ENCODE data around the gene RNASEH2A. TPM values are rescaled to one million over a fixed set of nuclear protein-coding genes. Genes with fewer than 3 reads are reported as not detected.

RNASEH2A gene
- total RNA-seq, 1 donor from 2014 or later = 17.0 TPM

DNA sequence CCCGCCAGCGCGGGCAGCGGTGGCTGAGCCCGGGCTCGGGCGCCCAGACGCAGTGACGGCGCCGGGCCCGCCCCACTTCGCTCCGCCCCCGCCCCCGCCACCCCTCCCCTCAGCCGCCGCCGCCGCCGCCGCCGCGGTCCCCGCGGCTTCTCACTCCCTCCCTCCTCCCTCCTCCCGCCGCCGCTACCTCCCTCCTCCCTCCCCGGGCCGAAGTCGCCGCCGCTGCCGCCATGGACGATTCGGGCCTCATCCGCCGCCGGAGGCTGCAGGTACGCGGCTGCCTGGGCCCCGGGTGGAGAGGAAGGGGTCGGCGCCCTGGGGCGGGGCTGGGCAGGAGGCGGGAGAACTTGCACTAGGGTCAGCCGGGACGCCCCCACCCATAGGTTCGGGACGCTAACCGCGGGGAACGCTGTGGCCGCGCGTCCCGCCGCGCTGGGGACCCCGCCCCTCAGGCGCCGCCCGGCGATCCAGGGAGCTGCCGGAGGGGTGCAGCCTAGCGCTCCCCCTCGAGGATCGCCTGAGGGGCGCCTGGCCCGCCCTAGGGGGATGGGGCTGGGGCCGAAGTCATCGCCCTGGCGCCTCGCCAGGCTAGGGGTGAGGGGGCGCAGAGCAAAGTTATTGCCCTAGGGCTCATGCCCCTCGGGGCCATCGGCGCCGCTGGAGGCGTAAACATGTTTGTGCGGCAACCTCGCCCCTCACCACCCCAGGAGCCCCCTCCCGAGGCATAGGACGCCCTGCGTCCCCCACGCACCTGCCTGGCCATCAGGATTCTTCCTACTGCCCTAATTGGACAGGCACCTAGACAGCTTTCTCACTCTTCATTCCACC, 27.6 kb downstream of the RNASEH2A start:
- peak overlapping the region; percentile 41 for H3K4me3 ChIP-seq (ENCODE audit: low read depth, low read length)
- peaks cover 73% of the 10 kb centered on the region for H3K27me3 ChIP-seq (ENCODE audit: control insufficient read depth, insufficient read depth, low read length)

GRCh38 chr19:12834566-12834943, 28.2 kb downstream of the RNASEH2A start, which contains the start of gene RTBDN:
Gene RTBDN (minus strand): TSS chr19:12834579. CDS start chr19:12829979, 4,600 bp downstream.
- TF ChIP-seq, protein P1, sequence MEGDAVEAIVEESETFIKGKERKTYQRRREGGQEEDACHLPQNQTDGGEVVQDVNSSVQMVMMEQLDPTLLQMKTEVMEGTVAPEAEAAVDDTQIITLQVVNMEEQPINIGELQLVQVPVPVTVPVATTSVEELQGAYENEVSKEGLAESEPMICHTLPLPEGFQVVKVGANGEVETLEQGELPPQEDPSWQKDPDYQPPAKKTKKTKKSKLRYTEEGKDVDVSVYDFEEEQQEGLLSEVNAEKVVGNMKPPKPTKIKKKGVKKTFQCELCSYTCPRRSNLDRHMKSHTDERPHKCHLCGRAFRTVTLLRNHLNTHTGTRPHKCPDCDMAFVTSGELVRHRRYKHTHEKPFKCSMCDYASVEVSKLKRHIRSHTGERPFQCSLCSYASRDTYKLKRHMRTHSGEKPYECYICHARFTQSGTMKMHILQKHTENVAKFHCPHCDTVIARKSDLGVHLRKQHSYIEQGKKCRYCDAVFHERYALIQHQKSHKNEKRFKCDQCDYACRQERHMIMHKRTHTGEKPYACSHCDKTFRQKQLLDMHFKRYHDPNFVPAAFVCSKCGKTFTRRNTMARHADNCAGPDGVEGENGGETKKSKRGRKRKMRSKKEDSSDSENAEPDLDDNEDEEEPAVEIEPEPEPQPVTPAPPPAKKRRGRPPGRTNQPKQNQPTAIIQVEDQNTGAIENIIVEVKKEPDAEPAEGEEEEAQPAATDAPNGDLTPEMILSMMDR (IDR thresholded peaks at IDR 0.05; ENCODE audit: insufficient read depth, low read length, poor library complexity, severe bottlenecking) = no peak
- Histone ChIP-seq H3K4me3 (ENCODE audit: low read depth, low read length) (peak within 1 kb of the TSS; percentile 41), H3K27me3 (ENCODE audit: control insufficient read depth, insufficient read depth, low read length) (peaks cover 77% of the 10 kb centered on the region)

More for the DNA sequence above, 27.6 kb downstream of the RNASEH2A start:
- TF ChIP-seq, protein P1 (IDR thresholded peaks at IDR 0.05; ENCODE audit: insufficient read depth, low read length, poor library complexity, severe bottlenecking) = no peak
- no peaks in the 10 kb centered on the region for H3K36me3 ChIP-seq (ENCODE audit: control insufficient read depth, insufficient read depth, low read length)
- no peak for DNase-seq (ENCODE audit: low read depth)

GRCh38 chr19:12834976-12835757, 28.8 kb downstream of the RNASEH2A start:
- TF ChIP-seq, protein P1 (IDR thresholded peaks at IDR 0.05; ENCODE audit: insufficient read depth, low read length, poor library complexity, severe bottlenecking) = no peak
- DNase-seq (ENCODE audit: low read depth) = no peak
- H3K27me3 ChIP-seq (ENCODE audit: control insufficient read depth, insufficient read depth, low read length) = peaks cover 76% of the 10 kb centered on the region
- H3K36me3 ChIP-seq (ENCODE audit: control insufficient read depth, insufficient read depth, low read length) = no peaks in the 10 kb centered on the region
- no peak overlapping the region for H3K4me3 ChIP-seq (ENCODE audit: low read depth, low read length)

More at GRCh38 chr19:12834566-12834943, 28.2 kb downstream of the RNASEH2A start, which contains the start of gene RTBDN:
- no peaks in the 10 kb centered on the region for H3K36me3 ChIP-seq (ENCODE audit: control insufficient read depth, insufficient read depth, low read length)
- no peak for DNase-seq (ENCODE audit: low read depth)

DNA sequence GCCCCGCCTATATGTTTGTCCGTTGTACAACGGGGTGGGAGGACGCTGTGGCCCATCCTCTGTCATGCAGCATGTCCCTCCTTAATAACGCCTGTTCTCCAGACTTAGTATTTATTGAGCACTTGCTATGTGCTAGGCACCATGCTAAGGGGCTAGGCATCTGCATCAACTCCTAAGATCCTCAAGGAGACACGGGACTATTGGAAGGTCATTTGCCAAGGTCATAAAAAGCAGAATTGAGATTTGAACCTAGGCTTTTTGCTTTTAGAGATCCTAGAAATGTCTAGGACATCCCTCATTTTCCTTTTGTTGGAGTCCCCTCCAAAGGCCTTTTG, 30.1 kb downstream of the RNASEH2A start:
- Histone ChIP-seq H3K4me3 (ENCODE audit: low read depth, low read length) (no peak overlapping the region), H3K27me3 (ENCODE audit: control insufficient read depth, insufficient read depth, low read length) (peaks cover 81% of the 10 kb centered on the region)

GRCh38 chr19:12837225-12837624, 30.8 kb downstream of the RNASEH2A start:
- Histone ChIP-seq H3K36me3 (ENCODE audit: control insufficient read depth, insufficient read depth, low read length) (no peaks in the 10 kb centered on the region), H3K4me3 (ENCODE audit: low read depth, low read length) (no peak overlapping the region), H3K27me3 (ENCODE audit: control insufficient read depth, insufficient read depth, low read length) (peaks cover 83% of the 10 kb centered on the region)
- no peak for DNase-seq (ENCODE audit: low read depth)
- TF ChIP-seq, protein P1 (IDR thresholded peaks at IDR 0.05; ENCODE audit: insufficient read depth, low read length, poor library complexity, severe bottlenecking) = no peak

More for the DNA sequence above, 30.1 kb downstream of the RNASEH2A start:
- TF ChIP-seq, protein P1 (IDR thresholded peaks at IDR 0.05; ENCODE audit: insufficient read depth, low read length, poor library complexity, severe bottlenecking) = no peak
- no peak for DNase-seq (ENCODE audit: low read depth)
- H3K36me3 ChIP-seq (ENCODE audit: control insufficient read depth, insufficient read depth, low read length) = no peaks in the 10 kb centered on the region

All from kidney epithelial cell (primary cell).